ENCODE measurements around the gene RPRD1B.

DNA sequence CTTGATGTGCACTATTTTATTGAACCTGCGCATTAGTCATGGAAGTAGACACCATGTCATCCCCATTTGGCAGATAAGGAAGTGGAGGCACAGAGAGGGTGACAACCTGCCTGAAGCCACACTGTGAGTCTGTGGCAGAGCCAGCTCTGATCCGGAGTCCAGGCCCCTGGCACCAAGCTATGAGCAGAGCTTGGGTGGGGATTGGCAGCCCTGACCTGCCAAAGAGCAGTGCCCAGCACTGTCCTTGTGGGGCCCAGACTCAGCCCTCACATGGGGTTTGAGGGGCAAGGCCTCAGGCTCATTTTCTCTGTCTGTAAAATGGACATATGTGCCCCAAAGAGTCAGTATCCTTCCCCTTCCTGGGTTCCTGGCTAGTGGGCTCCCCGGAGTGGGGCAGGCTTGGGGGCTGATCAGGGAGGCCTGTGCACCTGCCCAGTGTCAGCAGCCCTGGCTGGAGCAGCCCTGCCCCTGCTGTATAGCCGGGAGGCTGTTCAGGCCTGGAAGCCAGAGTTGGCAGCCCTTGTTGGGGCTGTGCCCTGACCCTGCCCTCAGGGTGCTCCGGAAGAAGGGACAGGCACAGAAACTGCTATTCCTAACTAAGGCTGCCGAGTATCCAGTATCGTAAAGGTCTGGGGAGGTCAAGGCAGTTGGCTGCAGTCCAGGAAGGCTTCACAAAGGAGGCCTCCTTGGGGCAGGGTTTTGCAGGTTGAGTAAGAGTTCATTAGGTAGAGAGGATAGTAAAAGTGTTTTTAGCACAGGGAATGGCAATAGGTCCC is 92.8 kb downstream of the RPRD1B start:
- TF ChIP-seq, protein P1, sequence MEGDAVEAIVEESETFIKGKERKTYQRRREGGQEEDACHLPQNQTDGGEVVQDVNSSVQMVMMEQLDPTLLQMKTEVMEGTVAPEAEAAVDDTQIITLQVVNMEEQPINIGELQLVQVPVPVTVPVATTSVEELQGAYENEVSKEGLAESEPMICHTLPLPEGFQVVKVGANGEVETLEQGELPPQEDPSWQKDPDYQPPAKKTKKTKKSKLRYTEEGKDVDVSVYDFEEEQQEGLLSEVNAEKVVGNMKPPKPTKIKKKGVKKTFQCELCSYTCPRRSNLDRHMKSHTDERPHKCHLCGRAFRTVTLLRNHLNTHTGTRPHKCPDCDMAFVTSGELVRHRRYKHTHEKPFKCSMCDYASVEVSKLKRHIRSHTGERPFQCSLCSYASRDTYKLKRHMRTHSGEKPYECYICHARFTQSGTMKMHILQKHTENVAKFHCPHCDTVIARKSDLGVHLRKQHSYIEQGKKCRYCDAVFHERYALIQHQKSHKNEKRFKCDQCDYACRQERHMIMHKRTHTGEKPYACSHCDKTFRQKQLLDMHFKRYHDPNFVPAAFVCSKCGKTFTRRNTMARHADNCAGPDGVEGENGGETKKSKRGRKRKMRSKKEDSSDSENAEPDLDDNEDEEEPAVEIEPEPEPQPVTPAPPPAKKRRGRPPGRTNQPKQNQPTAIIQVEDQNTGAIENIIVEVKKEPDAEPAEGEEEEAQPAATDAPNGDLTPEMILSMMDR (IDR thresholded peaks at IDR 0.05; ENCODE audit: low read depth, low read length) = no peak
- TF ChIP-seq POLR2A (IDR thresholded peaks at IDR 0.05; ENCODE audit: extremely low read depth, insufficient read length) = no peak
- TF ChIP-seq, protein P2, sequence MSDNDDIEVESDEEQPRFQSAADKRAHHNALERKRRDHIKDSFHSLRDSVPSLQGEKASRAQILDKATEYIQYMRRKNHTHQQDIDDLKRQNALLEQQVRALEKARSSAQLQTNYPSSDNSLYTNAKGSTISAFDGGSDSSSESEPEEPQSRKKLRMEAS (IDR thresholded peaks at IDR 0.05; ENCODE audit: low read depth, low read length) = no peak
